GM23248 (cell line): ENCODE results near the gene FADS1.

Source experiments
- EZH2 ChIP-seq: fragments of 200-600 bp; sonication (generic); IDR thresholded peaks from 2 replicates; pipeline ENCODE4 v1.6.1; 2018; ENCODE audit warnings: antibody characterized with exemption, mild to moderate bottlenecking; ENCODE audit not compliant: insufficient read depth, poor library complexity, severe bottlenecking
- EZH2phosphoT487 ChIP-seq: fragments of 200-600 bp; sonication (generic); IDR thresholded peaks from 2 replicates; pipeline ENCODE4 v1.6.1; 2018; ENCODE audit warnings: antibody characterized with exemption, moderate library complexity, mild to moderate bottlenecking, low read depth; ENCODE audit not compliant: insufficient read depth

DNA sequence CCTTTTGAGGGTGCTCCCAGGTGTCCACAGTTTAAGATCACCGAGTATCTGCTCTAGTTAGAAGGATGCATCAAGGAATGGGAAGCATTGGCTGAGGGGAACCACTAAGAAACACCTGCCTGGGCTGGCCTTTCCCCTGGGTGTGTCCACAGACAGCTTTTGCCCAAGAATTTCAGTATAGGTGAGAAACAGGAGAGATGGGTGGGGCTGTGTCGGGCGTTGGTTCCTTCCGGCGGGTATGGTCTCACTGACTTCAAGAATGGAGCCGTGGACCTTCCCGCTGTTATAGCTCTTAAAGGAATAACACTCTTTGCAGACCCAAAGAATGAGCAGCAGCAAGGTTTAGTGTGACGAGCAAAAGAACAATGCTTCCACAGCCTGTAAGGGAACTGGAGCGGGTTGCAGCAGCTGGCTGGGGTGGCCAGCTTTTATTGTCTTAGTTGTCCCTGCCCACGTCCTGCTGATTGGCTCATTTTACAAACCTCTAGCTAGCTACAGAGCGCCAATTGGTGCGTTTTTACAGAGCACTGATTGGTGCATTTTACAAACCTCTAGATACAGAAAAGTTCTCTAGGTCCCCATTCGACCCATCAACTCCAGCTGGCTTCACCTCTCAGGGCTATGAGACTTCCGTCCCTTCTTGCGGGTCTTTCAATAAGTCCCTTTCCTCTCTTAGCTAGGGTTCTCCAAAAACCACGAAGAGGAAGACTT lies 2.4 kb downstream of the FADS1 start:
- TF ChIP-seq EZH2, result no peak
- no peak for TF ChIP-seq EZH2phosphoT487
